ENCODE data around the gene GAK. TPM values are rescaled to one million over a fixed set of nuclear protein-coding genes. Genes with fewer than 3 reads are reported as not detected.

GAK gene
- total and polyA plus RNA-seq, 2 of the 13 experiments (the other 11 are each of a cell fraction or from before 2014, with no cell fraction given), result 17.5 to 44.3 TPM

DNA sequence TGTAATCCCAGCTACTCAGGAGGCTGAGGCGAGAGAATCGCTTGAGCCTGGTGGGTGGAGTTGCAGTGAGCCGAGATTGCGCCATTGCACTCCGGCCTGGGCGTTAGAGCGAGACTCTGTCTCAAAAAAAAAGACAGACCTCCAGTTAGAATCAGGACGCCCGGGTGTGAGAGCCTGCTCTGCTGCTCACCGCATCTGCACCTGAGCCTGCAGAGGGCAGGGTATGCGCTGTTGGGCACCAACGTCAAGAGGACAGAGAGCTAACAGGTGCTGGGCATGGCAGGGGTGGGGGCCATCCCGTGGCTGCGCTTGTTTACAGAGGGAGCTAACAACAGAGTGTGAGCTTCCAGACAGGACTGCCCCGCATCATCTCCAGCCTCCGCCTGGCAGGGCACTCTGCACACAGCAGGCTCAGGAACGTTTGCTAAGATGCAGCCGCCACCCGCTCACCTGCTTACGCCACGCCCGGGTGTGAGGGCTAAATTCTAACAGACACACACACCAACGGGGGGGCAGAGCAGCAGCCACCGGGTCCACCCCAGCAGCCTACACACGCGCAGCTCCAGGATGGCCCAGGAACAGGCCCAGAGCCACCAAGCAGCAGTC, 56.2 kb downstream of the GAK start (continued):
- TF ChIP-seq ZNF142 (CRISPR knock-in tag; IDR thresholded peaks at IDR 0.05) (no peak), NBN (conservative IDR thresholded peaks at IDR 0.05) (no peak), ZNF274 (CRISPR knock-in tag; IDR thresholded peaks at IDR 0.05) (no peak), CBX1 (IDR thresholded peaks at IDR 0.05; ENCODE audit: low read depth) (no peak), HOXA7 (CRISPR knock-in tag; IDR thresholded peaks at IDR 0.05) (no peak), ZNF816 (CRISPR knock-in tag; IDR thresholded peaks at IDR 0.05; ENCODE audit: borderline replicate concordance) (no peak), MTERF4 (CRISPR knock-in tag; IDR thresholded peaks at IDR 0.05) (no peak), PCBP1 (IDR thresholded peaks at IDR 0.05; ENCODE audit: borderline replicate concordance, low read depth, low read length) (no peak), ZNF589 (CRISPR knock-in tag; conservative IDR thresholded peaks at IDR 0.05) (0 out of 2 replicates have a peak, but pooled peaks have one; percentile 7), DMAP1 (CRISPR knock-in tag; IDR thresholded peaks at IDR 0.05) (no peak), ZNF224 (CRISPR knock-in tag; IDR thresholded peaks at IDR 0.05) (no peak), DPF2 (CRISPR knock-in tag; IDR thresholded peaks at IDR 0.05; ENCODE audit: borderline replicate concordance, low read depth) (0 out of 2 replicates have a peak, but pooled peaks have one; percentile 6), GPN1 (CRISPR knock-in tag; IDR thresholded peaks at IDR 0.05; ENCODE audit: borderline replicate concordance) (no peak), SMYD3 (CRISPR knock-in tag; IDR thresholded peaks at IDR 0.05) (no peak)
- TF ChIP-seq, protein P1, sequence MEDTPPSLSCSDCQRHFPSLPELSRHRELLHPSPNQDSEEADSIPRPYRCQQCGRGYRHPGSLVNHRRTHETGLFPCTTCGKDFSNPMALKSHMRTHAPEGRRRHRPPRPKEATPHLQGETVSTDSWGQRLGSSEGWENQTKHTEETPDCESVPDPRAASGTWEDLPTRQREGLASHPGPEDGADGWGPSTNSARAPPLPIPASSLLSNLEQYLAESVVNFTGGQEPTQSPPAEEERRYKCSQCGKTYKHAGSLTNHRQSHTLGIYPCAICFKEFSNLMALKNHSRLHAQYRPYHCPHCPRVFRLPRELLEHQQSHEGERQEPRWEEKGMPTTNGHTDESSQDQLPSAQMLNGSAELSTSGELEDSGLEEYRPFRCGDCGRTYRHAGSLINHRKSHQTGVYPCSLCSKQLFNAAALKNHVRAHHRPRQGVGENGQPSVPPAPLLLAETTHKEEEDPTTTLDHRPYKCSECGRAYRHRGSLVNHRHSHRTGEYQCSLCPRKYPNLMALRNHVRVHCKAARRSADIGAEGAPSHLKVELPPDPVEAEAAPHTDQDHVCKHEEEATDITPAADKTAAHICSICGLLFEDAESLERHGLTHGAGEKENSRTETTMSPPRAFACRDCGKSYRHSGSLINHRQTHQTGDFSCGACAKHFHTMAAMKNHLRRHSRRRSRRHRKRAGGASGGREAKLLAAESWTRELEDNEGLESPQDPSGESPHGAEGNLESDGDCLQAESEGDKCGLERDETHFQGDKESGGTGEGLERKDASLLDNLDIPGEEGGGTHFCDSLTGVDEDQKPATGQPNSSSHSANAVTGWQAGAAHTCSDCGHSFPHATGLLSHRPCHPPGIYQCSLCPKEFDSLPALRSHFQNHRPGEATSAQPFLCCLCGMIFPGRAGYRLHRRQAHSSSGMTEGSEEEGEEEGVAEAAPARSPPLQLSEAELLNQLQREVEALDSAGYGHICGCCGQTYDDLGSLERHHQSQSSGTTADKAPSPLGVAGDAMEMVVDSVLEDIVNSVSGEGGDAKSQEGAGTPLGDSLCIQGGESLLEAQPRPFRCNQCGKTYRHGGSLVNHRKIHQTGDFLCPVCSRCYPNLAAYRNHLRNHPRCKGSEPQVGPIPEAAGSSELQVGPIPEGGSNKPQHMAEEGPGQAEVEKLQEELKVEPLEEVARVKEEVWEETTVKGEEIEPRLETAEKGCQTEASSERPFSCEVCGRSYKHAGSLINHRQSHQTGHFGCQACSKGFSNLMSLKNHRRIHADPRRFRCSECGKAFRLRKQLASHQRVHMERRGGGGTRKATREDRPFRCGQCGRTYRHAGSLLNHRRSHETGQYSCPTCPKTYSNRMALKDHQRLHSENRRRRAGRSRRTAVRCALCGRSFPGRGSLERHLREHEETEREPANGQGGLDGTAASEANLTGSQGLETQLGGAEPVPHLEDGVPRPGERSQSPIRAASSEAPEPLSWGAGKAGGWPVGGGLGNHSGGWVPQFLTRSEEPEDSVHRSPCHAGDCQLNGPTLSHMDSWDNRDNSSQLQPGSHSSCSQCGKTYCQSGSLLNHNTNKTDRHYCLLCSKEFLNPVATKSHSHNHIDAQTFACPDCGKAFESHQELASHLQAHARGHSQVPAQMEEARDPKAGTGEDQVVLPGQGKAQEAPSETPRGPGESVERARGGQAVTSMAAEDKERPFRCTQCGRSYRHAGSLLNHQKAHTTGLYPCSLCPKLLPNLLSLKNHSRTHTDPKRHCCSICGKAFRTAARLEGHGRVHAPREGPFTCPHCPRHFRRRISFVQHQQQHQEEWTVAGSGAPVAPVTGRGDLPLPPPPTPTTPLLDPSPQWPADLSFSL (CRISPR knock-in tag; IDR thresholded peaks at IDR 0.05), result no peak
- TF ChIP-seq, protein P2, sequence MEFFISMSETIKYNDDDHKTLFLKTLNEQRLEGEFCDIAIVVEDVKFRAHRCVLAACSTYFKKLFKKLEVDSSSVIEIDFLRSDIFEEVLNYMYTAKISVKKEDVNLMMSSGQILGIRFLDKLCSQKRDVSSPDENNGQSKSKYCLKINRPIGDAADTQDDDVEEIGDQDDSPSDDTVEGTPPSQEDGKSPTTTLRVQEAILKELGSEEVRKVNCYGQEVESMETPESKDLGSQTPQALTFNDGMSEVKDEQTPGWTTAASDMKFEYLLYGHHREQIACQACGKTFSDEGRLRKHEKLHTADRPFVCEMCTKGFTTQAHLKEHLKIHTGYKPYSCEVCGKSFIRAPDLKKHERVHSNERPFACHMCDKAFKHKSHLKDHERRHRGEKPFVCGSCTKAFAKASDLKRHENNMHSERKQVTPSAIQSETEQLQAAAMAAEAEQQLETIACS (CRISPR knock-in tag; IDR thresholded peaks at IDR 0.05), result no peak
